Measurements from ENCODE around the gene ADGRG7. TPM values are rescaled to one million over a fixed set of nuclear protein-coding genes. Genes with fewer than 3 reads are reported as not detected.

ADGRG7 gene
- polyA plus RNA-seq, 1 experiment, result not detected

GRCh38 chr3:100708989-100709841 lies 99.8 kb downstream of the ADGRG7 start, which contains the start of gene TFG:
Gene TFG (plus strand): TSS chr3:100709494. CDS start chr3:100713686, 4,192 bp downstream.
- ChIA-PET CTCF (interaction anchor here (0.7 to 1.3 kb wide), 4 partner anchors 10 to 750 kb away, joined by 3 to 4 read pairs (median 3); no protein-coding TSS in a partner anchor), POLR2A (interaction anchor here (0.7 kb wide), 2 partner anchors 162 to 327 kb away, joined by 4 to 9 read pairs; no protein-coding TSS in a partner anchor)
- H3K36me3 ChIP-seq (ENCODE audit: control insufficient read depth, insufficient read depth, low read length), result peaks cover 2% of the 10 kb centered on the region; the same call in 1 of the 2 replicates
- no peaks in the 10 kb centered on the region for H3K27me3 ChIP-seq (ENCODE audit: control insufficient read depth, insufficient read depth, low read length)
- H3K4me3 ChIP-seq (ENCODE audit: low read depth, low read length), result peak within 1 kb of the TSS; percentile 74
- no peak for TF ChIP-seq CTCF (IDR thresholded peaks at IDR 0.05; ENCODE audit: insufficient read depth, low read depth, low read length)
- peak; percentile 98 for DNase-seq (ENCODE audit: low read depth)

- DNase-seq (ENCODE audit: low read depth), result no peak
- Histone ChIP-seq H3K36me3 (ENCODE audit: control insufficient read depth, insufficient read depth, low read length) (peaks cover 2% of the 10 kb centered on the region; the same call in 1 of the 2 replicates), H3K27me3 (ENCODE audit: control insufficient read depth, insufficient read depth, low read length) (no peaks in the 10 kb centered on the region), H3K4me3 (ENCODE audit: low read depth, low read length) (peak overlapping the region; percentile 74)
- ChIA-PET CTCF (interaction anchor here (0.8 to 1.3 kb wide), 5 partner anchors 9 to 244 kb away, joined by 3 to 6 read pairs (median 3); no protein-coding TSS in a partner anchor), POLR2A (no interaction called here)
- TF ChIP-seq CTCF (IDR thresholded peaks at IDR 0.05; ENCODE audit: insufficient read depth, low read depth, low read length), result 0 out of 2 replicates have a peak, but pooled peaks have one; percentile 4
These were observed 100.5 kb downstream of the ADGRG7 start for GRCh38 chr3:100709842-100710260.

- CTCF ChIA-PET, result interaction anchor here (0.8 to 1.6 kb wide), 9 partner anchors 9 to 672 kb away, joined by 3 to 6 read pairs (median 4); no protein-coding TSS in a partner anchor
- H3K27me3 ChIP-seq (ENCODE audit: control insufficient read depth, insufficient read depth, low read length), result no peaks in the 10 kb centered on the region
- POLR2A ChIA-PET, result interaction anchor here (0.6 kb wide), 1 partner anchor 250 kb away, joined by 3 read pairs; no protein-coding TSS in a partner anchor
- DNase-seq (ENCODE audit: low read depth), result no peak
- H3K36me3 ChIP-seq (ENCODE audit: control insufficient read depth, insufficient read depth, low read length), result peaks cover 2% of the 10 kb centered on the region; the same call in 1 of the 2 replicates
- TF ChIP-seq CTCF (IDR thresholded peaks at IDR 0.05; ENCODE audit: insufficient read depth, low read depth, low read length), result peak; percentile 53
- H3K4me3 ChIP-seq (ENCODE audit: low read depth, low read length), result peak overlapping the region; percentile 74
These were observed 101.0 kb downstream of the ADGRG7 start for GRCh38 chr3:100710261-100710968.

GRCh38 chr3:100715176-100715575 lies 105.8 kb downstream of the ADGRG7 start:
- no peak for DNase-seq (ENCODE audit: low read depth)
- Histone ChIP-seq H3K27me3 (ENCODE audit: control insufficient read depth, insufficient read depth, low read length) (no peaks in the 10 kb centered on the region), H3K4me3 (ENCODE audit: low read depth, low read length) (no peak overlapping the region), H3K36me3 (ENCODE audit: control insufficient read depth, insufficient read depth, low read length) (peaks cover 2% of the 10 kb centered on the region)
- ChIA-PET CTCF (interaction anchor here (0.6 to 1.0 kb wide), 2 partner anchors 20 to 465 kb away, joined by 3 to 6 read pairs; no protein-coding TSS in a partner anchor), POLR2A (no interaction called here)
- no peak for TF ChIP-seq CTCF (IDR thresholded peaks at IDR 0.05; ENCODE audit: insufficient read depth, low read depth, low read length)

Data from BJ (cell line).